GM03348 (cell line): ENCODE measurements around the gene TLCD4.
"Not testable (repeated sequence)": the region's sequence is repeated elsewhere in the genome, so short reads cannot be mapped to it uniquely, and the experiment has no call there.

Source experiments
- DNase-seq: peaks from one replicate; pipeline ENCODE4 v3.0.0; 2012; ENCODE audit warnings: low spot score

Gene TLCD4

GRCh38 chr1:95117207-95118066 is at the start of gene TLCD4:
Gene TLCD4, plus strand, starts transcription at chr1:95117355. Its CDS starts 26,547 bp downstream, at chr1:95143902.
- peak; percentile 82 for DNase-seq

GRCh38 chr1:95067568-95067967 is 49.6 kb upstream of the TLCD4 start:
- DNase-seq = no peak

- DNase-seq = no peak
Measured at GRCh38 chr1:95068956-95069709, 48.0 kb upstream of the TLCD4 start.

- DNase-seq = no peak
Measured at GRCh38 chr1:95069710-95070093, 47.5 kb upstream of the TLCD4 start.

- peak; percentile 11 for DNase-seq
Measured at GRCh38 chr1:95071539-95071938, 45.6 kb upstream of the TLCD4 start.

- DNase-seq = no peak
Measured at GRCh38 chr1:95072117-95072516, 45.0 kb upstream of the TLCD4 start.

- DNase-seq = peak; percentile 95
Measured at GRCh38 chr1:95072532-95073419, 44.4 kb upstream of the TLCD4 start, which contains the start of gene ALG14. Gene ALG14, minus strand, starts transcription at chr1:95072951. Its CDS starts 53 bp downstream, at chr1:95072898.

GRCh38 chr1:95073446-95073845 is 43.7 kb upstream of the TLCD4 start:
- no peak for DNase-seq

- no peak for DNase-seq
Measured at GRCh38 chr1:95076034-95076433, 41.1 kb upstream of the TLCD4 start.

- no peak for DNase-seq
Measured at GRCh38 chr1:95080446-95080845, 36.7 kb upstream of the TLCD4 start.

GRCh38 chr1:95080879-95081278 is 36.3 kb upstream of the TLCD4 start:
- DNase-seq = no peak

GRCh38 chr1:95084317-95085176 is 32.6 kb upstream of the TLCD4 start:
- peak; percentile 24 for DNase-seq

- DNase-seq = no peak
Measured at GRCh38 chr1:95085376-95085775, 31.8 kb upstream of the TLCD4 start.

- peak; percentile 88 for DNase-seq
Measured at GRCh38 chr1:95086949-95087533, 30.1 kb upstream of the TLCD4 start.

- DNase-seq = no peak
Measured at GRCh38 chr1:95088303-95088702, 28.9 kb upstream of the TLCD4 start.

GRCh38 chr1:95089650-95090287 is 27.4 kb upstream of the TLCD4 start:
- DNase-seq = no peak

- DNase-seq = not testable (repeated sequence)
Measured at GRCh38 chr1:95091290-95091689, 25.9 kb upstream of the TLCD4 start.

- not testable (repeated sequence) for DNase-seq
Measured at GRCh38 chr1:95092891-95093290, 24.3 kb upstream of the TLCD4 start.

GRCh38 chr1:95093296-95093695 is 23.9 kb upstream of the TLCD4 start:
- no peak for DNase-seq

GRCh38 chr1:95094923-95095322 is 22.2 kb upstream of the TLCD4 start:
- DNase-seq = no peak
